ENCODE measurements around the gene KCNB1.

KCNB1 gene

GRCh38 chr20:49466114-49466912 lies 16.2 kb downstream of the KCNB1 start:
- Histone ChIP-seq H3K27me3 (ENCODE audit: control insufficient read depth, insufficient read depth, low read length) (no peaks in the 10 kb centered on the region), H3K9me3 (ENCODE audit: control insufficient read depth, low read depth, low read length) (no peaks in the 10 kb centered on the region), H3K9ac (ENCODE audit: low read length) (no peak overlapping the region), H3K4me1 (ENCODE audit: control insufficient read depth, low read depth, low read length) (no peaks in the 10 kb centered on the region), H3K27ac (ENCODE audit: low read length) (no peak overlapping the region), H3K4me3 (ENCODE audit: low read length) (no peak overlapping the region), H3K36me3 (ENCODE audit: control insufficient read depth, low read depth, low read length) (no peaks in the 10 kb centered on the region)

- Histone ChIP-seq H3K36me3 (ENCODE audit: control insufficient read depth, low read depth, low read length) (no peaks in the 10 kb centered on the region), H3K4me3 (ENCODE audit: low read length) (no peak overlapping the region), H3K27ac (ENCODE audit: low read length) (no peak overlapping the region), H3K9me3 (ENCODE audit: control insufficient read depth, low read depth, low read length) (no peaks in the 10 kb centered on the region), H3K4me1 (ENCODE audit: control insufficient read depth, low read depth, low read length) (no peaks in the 10 kb centered on the region), H3K9ac (ENCODE audit: low read length) (no peak overlapping the region), H3K27me3 (ENCODE audit: control insufficient read depth, insufficient read depth, low read length) (no peaks in the 10 kb centered on the region)
Measured at GRCh38 chr20:49464556-49464955, 17.9 kb downstream of the KCNB1 start.

GRCh38 chr20:49462626-49463025 lies 19.8 kb downstream of the KCNB1 start:
- Histone ChIP-seq H3K27me3 (ENCODE audit: control insufficient read depth, insufficient read depth, low read length) (no peaks in the 10 kb centered on the region), H3K9ac (ENCODE audit: low read length) (no peak overlapping the region), H3K9me3 (ENCODE audit: control insufficient read depth, low read depth, low read length) (no peaks in the 10 kb centered on the region), H3K27ac (ENCODE audit: low read length) (no peak overlapping the region), H3K4me1 (ENCODE audit: control insufficient read depth, low read depth, low read length) (no peaks in the 10 kb centered on the region), H3K4me3 (ENCODE audit: low read length) (no peak overlapping the region), H3K36me3 (ENCODE audit: control insufficient read depth, low read depth, low read length) (no peaks in the 10 kb centered on the region)

GRCh38 chr20:49461894-49462620 lies 20.4 kb downstream of the KCNB1 start:
- Histone ChIP-seq H3K27me3 (ENCODE audit: control insufficient read depth, insufficient read depth, low read length) (no peaks in the 10 kb centered on the region), H3K27ac (ENCODE audit: low read length) (no peak overlapping the region), H3K4me3 (ENCODE audit: low read length) (no peak overlapping the region), H3K9ac (ENCODE audit: low read length) (no peak overlapping the region), H3K4me1 (ENCODE audit: control insufficient read depth, low read depth, low read length) (no peaks in the 10 kb centered on the region), H3K9me3 (ENCODE audit: control insufficient read depth, low read depth, low read length) (no peaks in the 10 kb centered on the region), H3K36me3 (ENCODE audit: control insufficient read depth, low read depth, low read length) (no peaks in the 10 kb centered on the region)

- Histone ChIP-seq H3K27me3 (ENCODE audit: control insufficient read depth, insufficient read depth, low read length) (no peaks in the 10 kb centered on the region), H3K4me1 (ENCODE audit: control insufficient read depth, low read depth, low read length) (no peaks in the 10 kb centered on the region), H3K9ac (ENCODE audit: low read length) (no peak overlapping the region), H3K4me3 (ENCODE audit: low read length) (no peak overlapping the region), H3K9me3 (ENCODE audit: control insufficient read depth, low read depth, low read length) (no peaks in the 10 kb centered on the region), H3K27ac (ENCODE audit: low read length) (no peak overlapping the region), H3K36me3 (ENCODE audit: control insufficient read depth, low read depth, low read length) (no peaks in the 10 kb centered on the region)
Measured at GRCh38 chr20:49460916-49461315, 21.6 kb downstream of the KCNB1 start.

- H3K9ac ChIP-seq (ENCODE audit: low read length) = no peak overlapping the region
- no peak overlapping the region for H3K4me3 ChIP-seq (ENCODE audit: low read length)
- H3K27me3 ChIP-seq (ENCODE audit: control insufficient read depth, insufficient read depth, low read length) = no peaks in the 10 kb centered on the region
- H3K27ac ChIP-seq (ENCODE audit: low read length) = no peak overlapping the region
- no peaks in the 10 kb centered on the region for H3K36me3 ChIP-seq (ENCODE audit: control insufficient read depth, low read depth, low read length)
- H3K9me3 ChIP-seq (ENCODE audit: control insufficient read depth, low read depth, low read length) = no peaks in the 10 kb centered on the region
- H3K4me1 ChIP-seq (ENCODE audit: control insufficient read depth, low read depth, low read length) = no peaks in the 10 kb centered on the region
Measured at GRCh38 chr20:49460131-49460530, 22.3 kb downstream of the KCNB1 start.

- Histone ChIP-seq H3K9ac (ENCODE audit: low read length) (no peak overlapping the region), H3K4me1 (ENCODE audit: control insufficient read depth, low read depth, low read length) (no peaks in the 10 kb centered on the region), H3K27ac (ENCODE audit: low read length) (no peak overlapping the region), H3K4me3 (ENCODE audit: low read length) (no peak overlapping the region), H3K9me3 (ENCODE audit: control insufficient read depth, low read depth, low read length) (no peaks in the 10 kb centered on the region), H3K36me3 (ENCODE audit: control insufficient read depth, low read depth, low read length) (no peaks in the 10 kb centered on the region), H3K27me3 (ENCODE audit: control insufficient read depth, insufficient read depth, low read length) (no peaks in the 10 kb centered on the region)
Measured at GRCh38 chr20:49459684-49460083, 22.8 kb downstream of the KCNB1 start.

GRCh38 chr20:49457444-49457843 lies 25.0 kb downstream of the KCNB1 start:
- Histone ChIP-seq H3K9ac (ENCODE audit: low read length) (no peak overlapping the region), H3K4me1 (ENCODE audit: control insufficient read depth, low read depth, low read length) (no peaks in the 10 kb centered on the region), H3K9me3 (ENCODE audit: control insufficient read depth, low read depth, low read length) (no peaks in the 10 kb centered on the region), H3K4me3 (ENCODE audit: low read length) (no peak overlapping the region), H3K27ac (ENCODE audit: low read length) (no peak overlapping the region), H3K27me3 (ENCODE audit: control insufficient read depth, insufficient read depth, low read length) (no peaks in the 10 kb centered on the region), H3K36me3 (ENCODE audit: control insufficient read depth, low read depth, low read length) (no peaks in the 10 kb centered on the region)

GRCh38 chr20:49456646-49457045 lies 25.8 kb downstream of the KCNB1 start:
- no peaks in the 10 kb centered on the region for H3K27me3 ChIP-seq (ENCODE audit: control insufficient read depth, insufficient read depth, low read length)
- H3K27ac ChIP-seq (ENCODE audit: low read length) = no peak overlapping the region
- H3K4me1 ChIP-seq (ENCODE audit: control insufficient read depth, low read depth, low read length) = no peaks in the 10 kb centered on the region
- no peak overlapping the region for H3K4me3 ChIP-seq (ENCODE audit: low read length)
- no peaks in the 10 kb centered on the region for H3K9me3 ChIP-seq (ENCODE audit: control insufficient read depth, low read depth, low read length)
- no peaks in the 10 kb centered on the region for H3K36me3 ChIP-seq (ENCODE audit: control insufficient read depth, low read depth, low read length)
- H3K9ac ChIP-seq (ENCODE audit: low read length) = no peak overlapping the region

- Histone ChIP-seq H3K36me3 (ENCODE audit: control insufficient read depth, low read depth, low read length) (no peaks in the 10 kb centered on the region), H3K27ac (ENCODE audit: low read length) (no peak overlapping the region), H3K9me3 (ENCODE audit: control insufficient read depth, low read depth, low read length) (no peaks in the 10 kb centered on the region), H3K4me1 (ENCODE audit: control insufficient read depth, low read depth, low read length) (no peaks in the 10 kb centered on the region), H3K27me3 (ENCODE audit: control insufficient read depth, insufficient read depth, low read length) (no peaks in the 10 kb centered on the region), H3K4me3 (ENCODE audit: low read length) (no peak overlapping the region), H3K9ac (ENCODE audit: low read length) (no peak overlapping the region)
Measured at GRCh38 chr20:49455691-49456090, 26.8 kb downstream of the KCNB1 start.

GRCh38 chr20:49452011-49452482 lies 30.4 kb downstream of the KCNB1 start:
- no peak overlapping the region for H3K9ac ChIP-seq (ENCODE audit: low read length)
- H3K4me3 ChIP-seq (ENCODE audit: low read length) = no peak overlapping the region
- H3K36me3 ChIP-seq (ENCODE audit: control insufficient read depth, low read depth, low read length) = no peaks in the 10 kb centered on the region
- H3K4me1 ChIP-seq (ENCODE audit: control insufficient read depth, low read depth, low read length) = peaks cover 21% of the 10 kb centered on the region
- H3K27me3 ChIP-seq (ENCODE audit: control insufficient read depth, insufficient read depth, low read length) = no peaks in the 10 kb centered on the region
- H3K27ac ChIP-seq (ENCODE audit: low read length) = no peak overlapping the region
- no peaks in the 10 kb centered on the region for H3K9me3 ChIP-seq (ENCODE audit: control insufficient read depth, low read depth, low read length)

Data from iPS-18a (cell line).